HG02840 (cell line): ENCODE measurements around the gene SPACA9.

ENCODE experiments used
- ATAC-seq: cut with Tn5 transposase; IDR thresholded peaks from one replicate; pipeline ENCODE4 v1.9.1; 2021; ENCODE audit warnings: mild to moderate bottlenecking, moderate library complexity, moderate number of reproducible peaks; ENCODE audit not compliant: unreplicated experiment, low FRiP score

SPACA9 gene

DNA sequence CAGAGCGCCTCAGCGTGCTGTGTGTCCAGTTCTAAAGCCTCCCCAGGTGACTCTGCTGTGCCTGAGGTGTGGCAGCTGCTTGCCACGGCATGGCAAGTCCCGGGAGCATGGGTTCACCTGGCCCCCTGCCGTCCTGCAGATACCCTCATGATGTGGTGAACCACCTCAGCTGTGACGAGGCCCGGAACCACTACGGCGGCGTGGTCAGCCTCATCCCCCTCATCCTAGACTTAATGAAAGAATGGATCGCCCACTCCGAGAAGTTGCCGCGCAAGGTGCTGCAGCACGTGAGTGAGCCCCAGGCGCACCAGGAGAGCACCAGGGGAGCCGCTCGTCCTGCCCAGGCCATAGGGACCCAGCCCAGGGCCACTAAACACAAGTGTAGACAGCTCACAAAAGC is 9.5 kb downstream of the SPACA9 start:
- ATAC-seq: no peak

DNA sequence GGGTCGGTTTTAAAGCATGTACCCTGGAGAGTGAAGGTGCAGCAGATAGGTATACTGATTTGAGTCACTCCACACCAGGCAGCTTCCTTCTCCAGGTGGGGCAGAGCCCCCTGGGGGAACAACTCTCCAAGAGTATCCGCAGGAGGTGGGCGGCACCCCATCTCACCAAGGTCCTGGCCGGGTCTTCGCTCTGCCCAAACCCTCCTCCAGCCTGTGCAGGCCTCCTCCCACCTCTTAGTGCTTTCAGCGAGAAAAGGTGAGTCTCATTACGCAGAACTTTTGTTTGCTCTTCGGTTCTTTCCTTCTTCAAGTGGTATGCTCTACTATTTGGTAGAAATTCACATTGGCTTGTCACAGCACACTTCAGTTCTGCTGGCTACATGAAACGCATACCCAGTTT is 13.7 kb downstream of the SPACA9 start:
- no peak for ATAC-seq

DNA sequence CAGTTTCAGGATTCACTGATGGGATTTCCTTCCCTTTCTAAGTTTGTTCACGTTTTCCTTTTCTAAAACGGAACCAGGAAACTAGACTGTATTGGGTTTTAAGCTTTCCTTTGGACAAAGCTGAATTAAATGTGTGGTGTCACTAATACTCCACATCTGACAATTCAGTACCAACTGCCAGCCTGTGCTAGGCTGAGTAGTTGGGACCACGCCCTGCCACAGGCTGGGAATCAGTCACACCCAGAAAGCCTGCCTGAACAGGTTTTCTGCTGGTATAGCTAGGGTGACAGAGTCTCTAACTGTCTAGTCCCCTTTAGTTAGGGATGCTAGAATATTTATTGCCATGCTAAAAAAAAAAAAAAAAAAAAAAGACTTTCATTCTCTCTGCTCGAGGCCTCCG is 15.6 kb downstream of the SPACA9 start:
- no peak for ATAC-seq

DNA sequence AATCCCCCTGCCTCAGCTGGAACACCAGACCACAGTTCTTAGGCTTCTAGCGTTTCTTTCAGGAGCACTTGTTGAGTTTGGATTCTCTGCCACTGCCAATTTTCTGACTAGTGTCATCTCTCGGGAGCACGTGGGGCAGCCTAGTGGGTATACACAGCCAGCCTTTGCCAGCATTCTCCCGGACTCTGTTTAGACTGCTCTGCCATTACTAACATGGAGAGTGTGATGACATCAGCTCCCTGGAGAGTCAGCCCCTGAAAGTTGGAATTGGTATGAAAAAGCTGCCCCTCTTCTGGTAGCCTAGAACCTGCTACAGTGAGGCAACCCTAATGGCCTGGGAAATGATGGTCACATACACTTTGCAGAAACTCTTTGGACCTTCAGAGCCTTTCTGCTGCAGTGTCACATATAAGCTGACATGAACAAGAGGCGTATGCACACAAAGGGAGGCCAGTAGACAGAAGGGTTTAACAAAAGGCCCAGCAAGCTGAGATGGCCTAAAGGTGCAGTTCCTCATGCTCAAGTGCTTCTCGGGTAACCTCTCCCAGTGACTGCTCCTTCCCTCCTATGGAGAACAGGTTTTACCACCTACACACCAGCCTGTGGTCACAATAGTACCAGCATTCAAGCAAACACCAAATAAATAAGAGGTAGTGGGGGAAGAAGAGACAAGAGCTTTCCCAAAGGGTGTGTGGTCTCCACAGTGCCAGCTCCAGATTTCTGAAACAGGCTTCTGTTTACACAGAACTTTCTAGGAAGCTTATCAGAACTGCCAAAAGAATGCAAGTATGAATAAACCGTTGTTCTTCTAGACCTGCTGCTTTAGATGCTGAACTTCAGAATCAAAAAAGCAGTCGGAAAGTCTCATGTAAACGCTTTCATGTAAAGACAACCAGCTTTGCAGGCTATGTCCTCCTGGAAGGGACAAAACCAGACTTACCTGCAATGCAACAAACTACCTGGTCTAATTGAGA is 16.5 kb downstream of the SPACA9 start:
- no peak for ATAC-seq

DNA sequence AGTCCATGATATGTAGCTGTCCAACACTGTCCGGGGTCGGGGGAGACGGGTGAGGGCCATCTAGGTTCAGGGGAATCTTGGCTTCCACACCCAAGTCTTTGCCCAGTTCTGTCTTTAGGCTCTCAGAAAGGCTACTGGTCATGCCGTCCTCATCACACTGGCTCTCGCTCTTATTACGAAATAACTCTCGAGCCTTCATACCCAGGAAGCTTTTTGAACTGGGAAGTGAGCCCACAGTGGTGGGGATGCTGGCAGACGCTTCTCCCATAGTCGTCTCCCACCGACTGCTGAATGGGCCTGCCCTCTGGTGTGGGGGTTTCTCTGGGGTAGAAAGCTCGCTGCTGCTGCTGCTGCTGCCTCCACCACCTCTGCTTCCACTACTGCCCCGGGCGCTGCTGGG is 17.6 kb downstream of the SPACA9 start:
- ATAC-seq: no peak

DNA sequence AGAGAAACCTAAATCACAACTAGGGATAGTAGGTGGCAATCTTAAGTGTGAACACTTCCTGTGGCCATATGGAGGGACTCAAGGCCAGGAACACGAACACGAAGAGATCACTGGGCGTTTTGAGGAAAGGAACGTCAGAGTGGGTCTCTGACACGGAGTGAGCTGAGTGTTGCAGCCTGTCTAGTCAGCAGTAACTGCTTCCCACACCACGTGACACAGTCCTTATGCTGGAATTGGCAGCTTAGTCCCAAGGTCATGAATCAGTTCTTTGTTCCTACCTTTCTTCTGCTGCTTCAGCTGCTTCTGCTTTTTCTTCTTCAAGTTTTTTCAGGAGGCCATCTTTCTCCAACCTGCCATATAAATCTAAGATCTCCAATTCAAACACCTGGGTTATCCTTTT is 18.2 kb downstream of the SPACA9 start:
- ATAC-seq: no peak

DNA sequence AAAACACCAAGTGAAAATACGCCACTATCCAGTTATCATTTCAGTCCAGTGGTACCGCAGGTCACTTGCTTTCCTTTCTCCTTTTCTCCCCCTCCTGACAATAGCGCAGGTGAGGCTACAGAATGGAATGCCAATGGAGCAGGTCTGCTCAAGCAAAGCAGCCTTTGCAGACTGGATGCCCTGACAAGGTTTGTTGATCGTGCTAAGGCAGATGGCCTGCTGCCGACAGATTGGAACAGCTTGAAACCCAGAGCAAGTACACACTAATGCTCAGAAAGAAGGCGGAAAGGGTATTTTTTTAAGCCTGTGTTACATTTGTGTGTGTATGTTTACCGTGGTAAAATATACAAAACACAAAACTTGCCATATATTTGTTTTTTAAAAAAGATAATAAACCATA is 19.4 kb downstream of the SPACA9 start:
- ATAC-seq: no peak

DNA sequence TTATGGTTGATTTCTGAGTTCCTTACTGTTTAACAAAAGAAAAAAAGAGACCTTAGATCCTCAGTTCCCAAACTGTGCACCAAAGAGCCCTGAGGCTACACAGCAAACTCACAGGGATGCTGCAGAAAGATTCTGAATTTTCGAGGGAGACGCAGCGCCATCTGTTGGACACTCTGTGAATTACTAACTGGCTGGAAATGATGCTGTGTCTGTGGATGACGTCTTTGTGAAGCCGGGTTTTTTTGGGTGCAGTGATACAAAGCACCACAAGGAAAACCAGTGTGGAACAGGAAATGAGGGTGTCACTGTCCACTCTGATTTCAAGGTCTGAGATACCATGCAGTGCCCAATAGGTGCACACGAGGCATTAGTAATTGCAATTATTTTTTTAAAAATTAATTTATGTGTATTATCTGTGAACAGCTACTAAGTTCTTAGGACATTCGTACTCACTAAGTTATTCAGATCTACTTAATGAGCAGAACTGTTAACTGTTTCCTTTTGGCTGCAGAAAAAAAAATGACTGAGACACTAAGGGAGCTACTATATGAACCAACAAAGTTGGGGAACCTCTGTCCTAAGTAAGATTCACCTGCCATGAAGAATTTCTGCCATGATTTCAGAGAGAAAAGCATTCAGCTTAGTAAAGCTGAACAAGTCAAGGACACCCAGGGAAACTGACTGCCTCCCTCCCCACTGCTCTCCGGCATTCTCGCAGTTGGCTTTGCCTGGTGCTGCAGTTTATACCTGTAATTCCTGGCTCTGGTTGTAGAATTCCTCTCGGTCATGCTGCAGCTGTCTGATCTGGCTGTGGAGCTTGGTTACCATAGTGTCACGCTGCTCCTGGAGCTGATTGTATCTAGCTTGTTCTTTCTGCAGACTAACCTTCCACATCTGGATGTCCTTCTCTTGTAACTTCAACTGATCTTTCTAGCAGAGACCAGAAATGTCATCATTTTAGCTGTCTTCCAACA is 23.4 kb downstream of the SPACA9 start:
- ATAC-seq: no peak

DNA sequence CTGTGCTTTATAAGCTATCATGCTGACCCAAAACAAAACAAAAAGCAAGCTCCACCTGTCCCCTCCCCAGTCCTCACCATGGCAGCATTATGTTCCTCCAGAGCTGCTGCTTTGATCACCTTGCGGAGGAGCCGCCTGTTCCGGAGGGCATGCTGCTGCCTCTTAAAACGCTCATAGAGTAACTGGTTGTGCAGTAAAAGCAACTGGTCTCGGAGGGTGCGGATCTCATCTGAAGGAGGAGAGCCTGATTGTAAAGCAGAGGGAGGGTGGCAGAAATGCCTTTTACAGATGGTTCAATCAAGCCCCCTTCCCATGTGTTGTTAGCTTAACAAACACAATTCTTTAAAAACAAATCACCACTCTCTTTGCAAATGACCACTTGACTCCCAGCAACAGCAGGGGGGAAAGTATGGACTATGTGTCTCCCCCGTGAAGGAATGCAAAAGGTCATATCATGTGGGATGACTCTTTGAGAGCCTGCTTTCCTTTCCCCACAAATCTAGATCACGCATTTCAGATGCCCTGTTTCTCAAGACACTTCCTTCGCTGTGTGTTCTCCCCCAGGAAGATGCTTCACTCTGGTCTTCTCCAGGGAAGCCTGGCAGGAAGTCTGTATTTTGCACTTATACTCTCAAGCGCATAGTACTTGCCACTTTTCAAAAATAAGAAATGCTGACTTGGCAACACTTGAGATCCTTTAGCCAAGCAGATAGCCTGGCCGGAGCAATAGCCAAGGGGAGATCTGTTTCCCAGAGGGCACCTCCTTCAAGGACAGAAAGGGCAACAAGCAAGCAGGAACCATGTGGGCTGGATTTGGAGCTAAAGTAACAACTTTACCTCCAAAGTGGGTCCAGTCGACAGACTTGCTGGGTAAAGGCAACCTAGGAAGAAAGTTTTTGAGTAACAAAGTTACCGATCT is 25.1 kb downstream of the SPACA9 start:
- ATAC-seq: no peak

DNA sequence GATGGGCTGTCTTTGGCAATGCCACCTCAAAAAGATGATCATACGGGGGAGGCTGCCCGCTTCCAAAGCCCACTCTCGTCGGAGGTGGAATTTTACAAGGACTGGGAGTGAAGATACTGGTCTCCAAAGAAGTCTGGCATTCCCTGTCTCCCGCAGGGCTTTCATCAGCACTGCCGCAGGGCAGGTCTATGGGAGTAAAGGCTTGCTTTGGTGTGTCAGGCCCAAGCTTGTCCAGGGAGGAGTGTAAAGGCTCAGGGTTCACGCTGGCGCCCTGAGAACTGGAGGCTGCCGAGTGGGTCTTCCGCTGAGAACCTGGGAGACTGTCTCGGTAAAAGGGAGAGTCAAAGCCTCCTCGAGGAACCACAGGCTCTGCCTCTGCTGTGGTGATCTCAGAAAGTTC is 27.0 kb downstream of the SPACA9 start:
- no peak for ATAC-seq

DNA sequence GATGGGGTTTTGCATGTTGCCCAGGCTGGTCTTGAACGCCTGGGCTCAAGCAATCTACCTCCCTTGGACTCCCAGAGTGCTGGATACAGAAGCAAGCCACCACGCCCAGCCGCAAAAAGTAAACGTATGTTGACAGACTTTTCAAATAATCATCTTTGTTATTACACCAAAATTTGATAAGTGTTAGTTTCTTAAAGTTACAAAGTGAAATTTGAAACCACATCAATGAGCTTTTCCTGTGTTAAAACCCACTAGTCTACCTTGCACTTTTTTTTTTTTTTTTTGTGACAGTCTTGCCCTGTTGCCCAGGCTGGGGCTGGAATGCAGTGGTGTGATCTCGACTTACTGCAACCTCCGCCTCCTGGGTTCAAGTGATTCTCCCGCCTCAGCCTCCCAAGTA is 29.9 kb downstream of the SPACA9 start:
- ATAC-seq: no peak

DNA sequence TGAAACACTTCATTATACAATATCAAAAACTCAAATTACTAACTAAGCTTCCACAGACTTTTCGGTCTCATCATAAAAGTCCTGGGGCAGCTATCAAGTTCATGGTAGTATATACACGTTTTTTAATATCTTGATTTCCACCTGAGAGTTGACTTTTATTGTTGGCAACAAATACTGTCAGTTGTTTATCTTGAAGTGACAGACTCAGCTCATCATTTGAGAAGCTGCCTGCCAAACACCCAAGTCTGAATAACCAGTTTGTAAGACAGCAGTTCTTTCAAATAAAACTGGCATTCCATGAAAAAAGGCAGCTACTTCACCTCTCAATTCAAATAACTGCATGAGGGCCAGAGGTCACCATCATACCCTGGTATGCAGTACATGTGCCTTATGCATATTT is 30.6 kb downstream of the SPACA9 start:
- no peak for ATAC-seq

DNA sequence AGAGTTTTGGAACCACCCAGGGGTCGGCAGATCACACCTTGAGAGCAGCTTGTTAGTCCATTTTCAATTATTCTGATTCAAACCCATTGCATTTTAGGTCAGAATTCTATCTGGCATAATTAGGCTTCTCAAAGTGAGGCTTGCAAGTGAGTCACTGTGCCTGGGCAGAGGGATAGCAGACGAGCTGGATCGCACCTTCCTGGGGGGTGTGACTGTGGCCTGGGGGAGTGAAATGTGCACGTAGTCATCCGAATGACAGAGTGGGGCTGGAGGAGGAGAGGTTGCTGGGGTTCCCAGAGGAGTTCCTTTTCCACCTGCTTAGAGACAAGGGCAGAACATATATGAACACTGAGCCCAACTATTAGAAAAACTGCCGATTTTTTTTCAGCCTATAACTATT is 31.7 kb downstream of the SPACA9 start:
- ATAC-seq: no peak

DNA sequence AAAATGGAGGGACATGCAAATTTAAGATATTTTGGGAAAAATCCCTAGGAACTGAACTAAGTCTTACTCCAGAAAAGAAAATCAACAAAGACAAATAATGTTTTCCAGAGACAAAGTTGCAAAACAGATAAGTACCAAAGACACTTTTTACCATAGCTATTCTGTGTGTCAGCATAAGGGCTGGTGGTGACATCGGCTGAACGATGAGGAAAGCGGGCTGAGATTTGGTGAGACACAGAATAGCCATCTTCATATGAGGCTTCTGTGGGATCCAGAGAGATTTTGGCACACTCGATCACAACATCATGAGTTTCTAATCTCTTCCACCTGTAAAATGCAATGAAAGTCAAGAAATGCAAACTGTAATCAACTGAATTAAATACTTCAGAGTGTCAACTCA is 33.4 kb downstream of the SPACA9 start:
- ATAC-seq: no peak

DNA sequence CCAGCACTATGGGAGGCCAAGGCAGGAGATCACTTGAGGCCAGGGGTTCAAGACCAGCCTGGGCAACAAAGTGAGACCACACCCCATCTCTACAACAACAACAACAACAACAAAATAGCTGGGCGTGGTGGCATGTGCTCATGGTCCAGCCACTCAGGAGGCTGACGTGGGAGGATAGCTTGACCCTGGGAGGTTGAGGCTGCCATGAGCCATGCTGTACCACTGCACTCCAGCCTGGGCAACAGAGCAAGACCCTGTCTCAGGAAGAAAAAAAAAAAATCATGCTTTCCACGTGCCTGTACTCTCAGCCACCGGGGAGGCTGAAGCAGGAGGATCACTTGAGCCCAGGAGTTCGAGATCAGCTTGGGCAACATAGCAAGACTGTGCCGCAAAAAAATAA is 36.2 kb downstream of the SPACA9 start:
- ATAC-seq: no peak

DNA sequence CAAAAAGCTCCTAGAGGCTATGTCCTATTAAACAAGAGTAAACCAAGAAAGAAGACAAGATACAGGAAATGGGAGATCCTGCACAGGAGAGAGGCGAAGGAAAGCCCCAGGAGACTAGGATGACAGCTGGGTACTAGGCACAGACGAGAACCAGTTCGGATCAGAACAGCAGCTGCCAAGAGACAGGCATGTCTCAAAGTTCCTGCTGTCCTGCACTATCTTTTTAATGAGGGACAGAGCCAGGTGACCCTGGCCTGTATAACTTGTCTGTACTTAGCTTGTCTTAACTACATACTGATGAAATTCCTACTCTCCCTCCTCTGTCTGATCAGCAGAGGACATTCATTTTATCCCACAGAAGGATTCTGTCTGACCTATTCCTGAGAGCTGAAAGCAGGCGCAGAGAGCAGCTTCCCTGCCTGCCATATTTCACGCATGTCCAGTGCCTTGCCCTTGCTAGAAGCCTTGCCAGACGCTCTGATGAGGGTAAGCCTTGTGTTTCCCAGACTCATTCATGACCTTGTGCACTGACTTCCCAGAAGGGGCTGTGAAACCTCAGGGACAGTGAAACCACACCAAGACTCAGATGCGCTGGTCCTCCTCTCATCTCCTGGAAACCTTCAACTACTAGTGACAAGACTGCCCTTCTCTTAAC is 41.0 kb downstream of the SPACA9 start:
- no peak for ATAC-seq

DNA sequence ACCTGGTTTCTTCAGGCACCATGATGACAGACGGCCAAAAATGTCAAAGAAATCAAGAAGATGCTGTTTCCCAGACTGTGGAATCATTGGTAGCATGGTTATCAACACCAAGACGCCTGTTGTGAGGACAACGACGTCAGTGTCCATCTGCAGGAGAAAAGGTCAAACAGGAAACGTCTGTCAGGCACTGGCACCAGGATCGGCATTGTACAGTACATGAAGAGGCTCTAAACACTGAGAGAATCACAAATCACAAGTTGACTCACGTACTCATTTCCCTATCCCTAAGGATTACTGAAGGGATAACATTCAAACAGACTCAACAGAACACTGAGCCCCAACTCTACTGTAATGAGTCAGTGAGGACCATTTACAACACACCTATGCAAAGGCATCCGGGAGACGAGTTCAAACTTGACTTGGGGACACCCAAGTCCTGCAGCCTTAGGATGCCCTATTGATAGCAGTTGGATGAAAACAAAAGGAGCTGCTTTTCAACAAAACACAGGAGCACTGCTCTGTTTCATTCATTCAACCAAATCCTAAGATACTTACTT is 44.7 kb downstream of the SPACA9 start:
- no peak for ATAC-seq

DNA sequence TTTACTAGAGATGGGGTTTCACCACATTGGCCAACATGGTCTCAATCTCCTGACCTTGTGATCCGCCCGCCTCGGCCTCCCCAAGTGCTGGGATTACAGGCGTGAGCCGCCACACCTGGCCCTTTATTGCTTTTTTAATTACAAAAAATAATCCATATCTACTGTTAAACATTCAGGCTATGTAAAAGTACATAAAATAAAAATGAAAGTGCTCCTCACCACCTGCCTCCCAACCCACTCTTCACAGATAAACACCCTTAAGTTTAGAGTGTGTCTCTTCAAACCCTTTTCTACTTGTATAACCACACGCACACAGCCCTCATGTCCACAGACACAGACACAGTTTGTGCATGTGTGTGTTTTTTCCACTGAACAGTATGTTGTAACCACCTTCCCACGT is 49.0 kb downstream of the SPACA9 start:
- no peak for ATAC-seq

DNA sequence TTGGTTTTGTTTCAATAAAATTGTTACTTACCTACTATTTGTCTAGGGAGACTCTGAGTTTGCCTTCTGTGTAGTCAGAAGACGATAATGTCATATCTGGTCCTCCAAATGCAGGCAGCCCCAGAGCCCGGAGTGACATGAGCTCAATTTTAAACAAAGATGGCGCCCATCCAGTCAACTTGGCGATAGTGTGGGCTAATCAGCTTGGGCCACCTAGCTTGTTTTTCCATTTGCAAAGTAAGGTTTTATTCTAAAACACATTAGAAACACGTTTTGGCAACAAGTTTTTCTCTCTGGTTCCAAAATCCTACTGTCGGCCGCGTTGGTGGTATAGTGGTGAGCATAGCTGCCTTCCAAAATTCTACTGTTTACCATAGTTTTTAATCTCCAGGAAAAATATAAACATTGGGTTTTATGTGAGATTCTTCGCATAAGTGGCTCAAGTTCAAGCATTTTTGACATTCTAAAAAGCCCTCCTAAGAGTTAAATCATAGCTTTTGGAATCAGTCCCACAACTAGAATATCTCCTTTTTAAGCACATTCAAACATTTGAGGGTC is 52.6 kb downstream of the SPACA9 start:
- no peak for ATAC-seq
